Hepatic stellate cell (primary cell): ENCODE results near the gene HBQ1.
"Not testable (repeated sequence)": the region's sequence is repeated elsewhere in the genome, so short reads cannot be mapped to it uniquely, and the experiment has no call there.

ENCODE experiments used
- DNase-seq: peaks from one replicate; pipeline ENCODE4 v3.0.0; 2011; ENCODE audit warnings: low spot score

Gene HBQ1

GRCh38 chr16:211631-212180, 31.4 kb downstream of the HBQ1 start:
- DNase-seq = not testable (repeated sequence)

DNA sequence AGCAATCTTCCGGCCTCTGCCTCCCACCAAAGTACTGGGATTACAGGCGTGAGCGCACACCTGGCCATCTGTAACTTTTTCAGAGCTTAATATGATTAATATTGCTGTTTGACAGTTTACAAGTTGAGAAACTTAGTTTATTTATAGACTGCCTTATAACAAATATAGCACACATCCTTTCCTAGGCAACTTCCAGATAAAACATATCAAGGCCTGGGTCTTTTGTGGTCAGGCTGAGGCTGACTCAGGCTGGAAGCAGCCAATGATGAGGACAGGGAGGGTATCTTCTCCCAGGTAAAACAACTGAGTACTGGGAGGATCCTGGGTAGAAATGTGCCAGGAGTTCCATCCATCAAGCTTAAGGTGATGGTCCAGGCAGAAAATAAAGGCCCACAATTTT, 32.7 kb downstream of the HBQ1 start:
- DNase-seq = no peak

GRCh38 chr16:220021-220420, 39.8 kb downstream of the HBQ1 start:
- DNase-seq = no peak

DNA sequence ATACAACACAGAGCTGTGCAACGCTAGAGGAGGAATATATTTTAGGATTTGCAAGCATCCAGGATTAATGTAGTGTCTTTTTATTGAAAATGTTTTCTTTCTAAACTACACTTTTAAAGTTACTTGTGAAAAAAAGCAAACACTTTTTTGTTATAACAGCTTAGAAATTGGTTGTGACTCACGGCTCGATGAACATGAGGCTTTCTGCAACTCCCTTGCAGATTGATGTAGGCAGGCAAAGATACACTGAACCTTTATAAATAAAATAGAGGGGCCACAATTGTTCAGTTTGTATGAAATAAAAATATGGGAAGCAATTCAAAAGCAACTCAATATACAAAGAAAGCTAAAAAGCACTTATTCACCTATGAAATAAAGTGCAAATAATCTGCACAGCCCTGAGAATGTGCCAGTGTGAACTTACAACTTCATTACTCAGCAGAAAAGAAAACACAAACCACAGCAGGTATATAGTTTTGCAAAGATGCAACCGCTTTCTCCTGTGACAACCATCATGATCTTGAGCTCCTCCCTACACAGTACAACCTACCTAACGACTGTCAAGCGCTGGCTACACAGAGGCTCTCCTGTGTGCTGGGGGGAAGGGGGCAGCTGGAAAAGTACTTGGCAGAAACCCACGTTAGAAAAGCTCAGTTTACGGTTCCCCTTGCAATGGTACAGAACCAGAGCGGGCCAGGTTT, 48.0 kb downstream of the HBQ1 start:
- DNase-seq = peak; percentile 22

GRCh38 chr16:228852-229730, 48.8 kb downstream of the HBQ1 start, which contains the start of gene LUC7L:
Gene LUC7L, minus strand, starts transcription at chr16:229449. Its CDS starts 110 bp downstream, at chr16:229339.
- peak; percentile 94 for DNase-seq

GRCh38 chr16:229731-230281, 49.5 kb downstream of the HBQ1 start:
- DNase-seq = no peak

GRCh38 chr16:230351-230750, 50.1 kb downstream of the HBQ1 start:
- DNase-seq = not testable (repeated sequence)
